ENCODE results near the gene PDGFC. TPM values are rescaled to one million over a fixed set of nuclear protein-coding genes. Genes with fewer than 3 reads are reported as not detected.

The PDGFC gene
- total RNA-seq, 1 donor from 2014 or later: 0.64 TPM

DNA sequence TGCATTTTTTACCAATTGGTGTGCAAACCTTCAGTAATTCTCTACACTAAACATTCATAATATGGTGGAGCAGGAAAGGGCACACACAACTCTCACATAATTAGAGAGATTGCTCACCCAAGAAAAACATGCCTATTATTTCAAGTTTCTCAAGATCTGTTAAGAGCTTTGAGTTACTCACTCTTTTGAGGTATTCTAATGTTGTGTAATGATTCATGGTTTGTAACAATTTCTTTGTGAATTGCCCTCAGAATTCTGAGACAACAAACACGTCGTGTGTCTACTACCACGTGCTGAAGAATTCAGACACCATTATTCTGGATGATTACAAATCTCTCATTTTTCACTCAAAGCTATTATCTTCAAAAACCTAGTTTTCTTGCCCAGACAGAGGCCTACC is 82.8 kb downstream of the PDGFC start:
- TF ChIP-seq, protein P1, sequence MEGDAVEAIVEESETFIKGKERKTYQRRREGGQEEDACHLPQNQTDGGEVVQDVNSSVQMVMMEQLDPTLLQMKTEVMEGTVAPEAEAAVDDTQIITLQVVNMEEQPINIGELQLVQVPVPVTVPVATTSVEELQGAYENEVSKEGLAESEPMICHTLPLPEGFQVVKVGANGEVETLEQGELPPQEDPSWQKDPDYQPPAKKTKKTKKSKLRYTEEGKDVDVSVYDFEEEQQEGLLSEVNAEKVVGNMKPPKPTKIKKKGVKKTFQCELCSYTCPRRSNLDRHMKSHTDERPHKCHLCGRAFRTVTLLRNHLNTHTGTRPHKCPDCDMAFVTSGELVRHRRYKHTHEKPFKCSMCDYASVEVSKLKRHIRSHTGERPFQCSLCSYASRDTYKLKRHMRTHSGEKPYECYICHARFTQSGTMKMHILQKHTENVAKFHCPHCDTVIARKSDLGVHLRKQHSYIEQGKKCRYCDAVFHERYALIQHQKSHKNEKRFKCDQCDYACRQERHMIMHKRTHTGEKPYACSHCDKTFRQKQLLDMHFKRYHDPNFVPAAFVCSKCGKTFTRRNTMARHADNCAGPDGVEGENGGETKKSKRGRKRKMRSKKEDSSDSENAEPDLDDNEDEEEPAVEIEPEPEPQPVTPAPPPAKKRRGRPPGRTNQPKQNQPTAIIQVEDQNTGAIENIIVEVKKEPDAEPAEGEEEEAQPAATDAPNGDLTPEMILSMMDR (IDR thresholded peaks at IDR 0.05; ENCODE audit: partially characterized antibody, unreplicated experiment): no peak
- Mint-ChIP-seq H3K9me3 (ENCODE audit: unreplicated experiment) (no peaks in the 10 kb centered on the region), H3K4me3 (ENCODE audit: unreplicated experiment) (no peak overlapping the region), H3K27me3 (ENCODE audit: unreplicated experiment) (no peaks in the 10 kb centered on the region), H3K4me1 (ENCODE audit: low read depth, unreplicated experiment) (no peaks in the 10 kb centered on the region), H3K27ac (ENCODE audit: unreplicated experiment) (no peak overlapping the region), H3K36me3 (ENCODE audit: unreplicated experiment) (no peaks in the 10 kb centered on the region)
- DNase-seq: no peak

DNA sequence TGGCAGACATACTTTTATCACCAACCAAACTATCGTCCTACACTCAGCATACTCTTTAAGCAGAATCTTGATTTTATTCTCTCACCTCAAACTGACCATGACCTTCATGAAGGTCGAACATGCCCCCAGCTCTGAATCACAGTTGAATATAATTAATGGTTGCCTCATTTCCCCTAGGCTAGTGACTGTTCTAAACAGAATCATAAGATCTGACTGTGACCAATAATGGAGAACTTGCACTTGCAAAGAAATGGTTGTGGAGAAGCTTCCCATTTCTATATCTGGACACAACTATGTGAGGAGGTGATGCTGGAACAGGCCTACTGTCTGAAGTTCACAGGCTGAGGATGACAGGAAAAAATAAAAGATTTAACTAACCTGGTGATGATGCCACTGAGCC is 85.1 kb downstream of the PDGFC start:
- Mint-ChIP-seq H3K27me3 (ENCODE audit: unreplicated experiment) (no peaks in the 10 kb centered on the region), H3K27ac (ENCODE audit: unreplicated experiment) (no peak overlapping the region), H3K4me1 (ENCODE audit: low read depth, unreplicated experiment) (no peaks in the 10 kb centered on the region), H3K36me3 (ENCODE audit: unreplicated experiment) (no peaks in the 10 kb centered on the region), H3K4me3 (ENCODE audit: unreplicated experiment) (no peak overlapping the region), H3K9me3 (ENCODE audit: unreplicated experiment) (no peaks in the 10 kb centered on the region)
- no peak for DNase-seq
- TF ChIP-seq, protein P1 (IDR thresholded peaks at IDR 0.05; ENCODE audit: partially characterized antibody, unreplicated experiment): no peak

DNA sequence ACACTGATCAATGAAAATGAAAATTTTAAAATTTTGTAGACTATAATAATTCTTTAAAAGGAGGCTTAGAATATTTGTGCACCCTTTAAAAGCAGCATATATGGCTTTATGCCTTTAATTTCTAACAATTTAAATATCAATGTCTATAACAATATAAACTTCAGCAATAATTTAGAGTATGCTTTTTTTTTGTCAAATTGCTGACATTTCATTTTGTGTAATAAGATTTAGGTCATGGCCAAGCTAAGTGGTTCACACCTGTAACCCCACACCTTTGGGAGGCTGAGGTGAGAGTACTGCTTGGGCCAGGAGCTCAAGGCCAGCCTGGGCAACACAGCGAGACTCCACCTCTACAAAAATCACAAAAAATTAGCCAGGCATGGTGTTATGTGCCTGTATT is 86.2 kb downstream of the PDGFC start:
- Mint-ChIP-seq H3K4me3 (ENCODE audit: unreplicated experiment) (no peak overlapping the region), H3K4me1 (ENCODE audit: low read depth, unreplicated experiment) (no peaks in the 10 kb centered on the region), H3K36me3 (ENCODE audit: unreplicated experiment) (no peaks in the 10 kb centered on the region), H3K27ac (ENCODE audit: unreplicated experiment) (no peak overlapping the region), H3K9me3 (ENCODE audit: unreplicated experiment) (no peaks in the 10 kb centered on the region), H3K27me3 (ENCODE audit: unreplicated experiment) (no peaks in the 10 kb centered on the region)
- DNase-seq: no peak
- TF ChIP-seq, protein P1 (IDR thresholded peaks at IDR 0.05; ENCODE audit: partially characterized antibody, unreplicated experiment): no peak

DNA sequence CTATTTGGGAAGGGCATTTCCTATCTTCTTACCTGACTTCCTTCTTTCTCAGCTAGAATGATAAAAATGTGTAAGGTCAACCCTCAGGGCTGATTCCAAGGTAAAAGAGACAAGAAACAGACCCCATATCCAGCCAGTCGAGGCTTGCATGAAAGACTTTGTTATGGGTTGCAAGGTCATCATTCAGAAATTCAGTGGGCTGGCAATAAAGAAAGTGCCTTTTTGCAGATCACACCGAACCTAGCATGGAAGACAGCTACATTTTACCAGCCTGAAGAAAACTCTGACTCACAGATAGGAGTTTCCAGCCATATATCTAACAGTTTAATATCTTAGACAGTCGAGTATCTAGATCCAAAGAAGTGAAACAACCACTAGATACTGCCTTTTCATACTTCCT is 87.4 kb downstream of the PDGFC start:
- no peaks in the 10 kb centered on the region for H3K27me3 Mint-ChIP-seq (ENCODE audit: unreplicated experiment)
- no peak overlapping the region for H3K27ac Mint-ChIP-seq (ENCODE audit: unreplicated experiment)
- no peaks in the 10 kb centered on the region for H3K36me3 Mint-ChIP-seq (ENCODE audit: unreplicated experiment)
- no peak overlapping the region for H3K4me3 Mint-ChIP-seq (ENCODE audit: unreplicated experiment)
- no peaks in the 10 kb centered on the region for H3K9me3 Mint-ChIP-seq (ENCODE audit: unreplicated experiment)
- TF ChIP-seq, protein P1 (IDR thresholded peaks at IDR 0.05; ENCODE audit: partially characterized antibody, unreplicated experiment): no peak
- no peak for DNase-seq
- H3K4me1 Mint-ChIP-seq (ENCODE audit: low read depth, unreplicated experiment): no peaks in the 10 kb centered on the region

DNA sequence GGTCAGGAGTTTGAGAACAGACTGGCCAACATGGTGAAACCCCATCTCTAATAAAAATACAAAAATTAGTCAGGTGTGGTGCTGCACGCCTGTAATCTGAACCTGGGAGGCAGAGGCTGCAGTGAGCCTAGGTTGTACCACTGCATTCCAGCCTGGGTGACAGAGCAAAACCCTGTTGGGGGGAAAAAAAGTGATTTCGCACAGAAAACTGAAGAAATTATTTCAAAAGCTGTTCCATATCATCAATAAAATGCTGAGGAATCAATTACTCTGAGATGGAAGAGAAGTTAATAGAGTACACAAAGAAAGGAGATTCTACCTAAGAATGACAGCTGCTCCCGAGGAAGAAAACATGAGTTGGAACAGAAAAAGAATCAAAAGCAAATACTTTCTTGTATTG is 95.9 kb downstream of the PDGFC start:
- Mint-ChIP-seq H3K36me3 (ENCODE audit: unreplicated experiment) (no peaks in the 10 kb centered on the region), H3K4me1 (ENCODE audit: low read depth, unreplicated experiment) (no peaks in the 10 kb centered on the region), H3K9me3 (ENCODE audit: unreplicated experiment) (no peaks in the 10 kb centered on the region), H3K27ac (ENCODE audit: unreplicated experiment) (no peak overlapping the region), H3K27me3 (ENCODE audit: unreplicated experiment) (peaks cover 4% of the 10 kb centered on the region), H3K4me3 (ENCODE audit: unreplicated experiment) (no peak overlapping the region)
- no peak for DNase-seq
- TF ChIP-seq, protein P1 (IDR thresholded peaks at IDR 0.05; ENCODE audit: partially characterized antibody, unreplicated experiment): no peak

All from glutamatergic neuron (in vitro differentiated cells).